Measurements from ENCODE around the gene OSBPL5.
A peak's percentile ranks its signal among the peaks of the same experiment; 100 is the strongest.

The OSBPL5 gene

GRCh38 chr11:3189886-3190583 is 24.9 kb upstream of the OSBPL5 start:
- Histone ChIP-seq H3K4me2 (ENCODE audit: insufficient read depth, low read length, poor library complexity, severe bottlenecking) (no peak overlapping the region), H3K23ac (ENCODE audit: low read depth, low read length, poor library complexity) (no peak overlapping the region), H2BK12ac (ENCODE audit: low read length) (peak overlapping the region; percentile 75), H4K91ac (ENCODE audit: low read depth, low read length, poor library complexity) (no peak overlapping the region), H4K8ac (ENCODE audit: low read depth, low read length) (no peak overlapping the region), H3K79me1 (ENCODE audit: low read depth, low read length) (no peaks in the 10 kb centered on the region), H3K9me3 (replicated peaks in 1 of 2; ENCODE audit: control insufficient read depth in 2 of 2, insufficient read depth in 1 of 2, low read depth in 1 of 2, low read length in 2 of 2) (peaks cover 0 to 3% of the 10 kb centered on the region in 2 donors), H2BK5ac (ENCODE audit: low read length) (peak overlapping the region; percentile 7), H3K27me3 (ENCODE audit: control insufficient read depth in 3 of 3, insufficient read depth in 3 of 3, low read depth in 1 of 3, low read length in 3 of 3) (peaks cover 0 to 11% (median 0%) of the 10 kb centered on the region in 3 experiments), H3K4me3 (ENCODE audit: low read length in 2 of 2) (no peak overlapping the region), H3K9ac (ENCODE audit: low read depth, low read length, poor library complexity) (peak overlapping the region; percentile 2), H3K36me3 (replicated peaks in 1 of 2; ENCODE audit: control insufficient read depth in 2 of 2, insufficient read depth in 2 of 2, low read length in 2 of 2) (no peaks in the 10 kb centered on the region), H3K4me1 (ENCODE audit: control insufficient read depth in 2 of 2, insufficient read depth in 1 of 2, low read depth in 1 of 2, low read length in 2 of 2) (peaks cover 6 to 15% of the 10 kb centered on the region in 2 donors), H3K27ac (replicated peaks; ENCODE audit: low read length) (no peak overlapping the region), H2BK15ac (ENCODE audit: low read length) (peak overlapping the region; percentile 79), H2AFZ (ENCODE audit: low read length) (no peak overlapping the region), H2BK120ac (ENCODE audit: low read depth, low read length) (no peak overlapping the region), H3K18ac (ENCODE audit: low read length) (peak overlapping the region; percentile 78), H3K4ac (ENCODE audit: low read length) (no peak overlapping the region), H2AK5ac (ENCODE audit: low read depth, low read length) (peak overlapping the region; percentile 59), H3K14ac (ENCODE audit: low read length) (no peak overlapping the region)
- DNase-seq (ENCODE audit: low spot score) = no peak
- no CpG with 5 or more reads among the region's 11 CpGs for WGBS, 2 donors (ENCODE audit: extremely low coverage in 2 of 2, insufficient read length in 2 of 2, insufficient replicate concordance in 1 of 2)

DNA sequence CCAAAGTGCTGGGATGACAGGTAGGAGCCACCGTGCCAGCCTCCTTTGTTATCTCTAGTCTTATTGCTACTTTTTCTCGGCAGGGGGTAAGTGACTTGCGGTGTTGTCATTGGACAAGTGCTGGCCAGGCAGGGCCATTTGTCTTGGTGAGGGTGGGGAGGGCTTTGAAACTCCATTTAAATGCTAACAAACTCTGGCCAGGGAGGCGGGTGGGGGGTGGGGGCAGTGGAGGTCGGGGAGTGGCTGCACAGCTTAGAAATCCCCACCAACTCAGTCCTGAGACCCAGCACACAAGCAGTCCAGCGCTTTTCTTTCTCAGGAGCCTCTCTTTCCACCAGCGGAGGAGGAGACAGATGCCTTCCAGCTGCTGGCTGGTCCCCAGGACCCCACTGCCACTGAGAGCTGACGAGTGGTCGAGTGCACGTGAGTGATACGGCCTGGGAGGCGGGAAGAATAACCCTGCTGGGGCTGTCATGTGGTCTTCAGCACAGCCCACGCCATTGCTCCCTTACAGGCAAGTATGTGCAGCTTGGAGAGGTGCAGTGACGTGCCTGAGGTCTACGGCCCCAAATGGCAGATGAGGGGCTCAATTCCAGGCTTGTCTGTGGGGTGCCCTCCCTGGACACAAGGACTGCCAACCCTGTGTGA is 24.2 kb upstream of the OSBPL5 start:
- Histone ChIP-seq H3K4me1 (ENCODE audit: control insufficient read depth in 2 of 2, insufficient read depth in 1 of 2, low read depth in 1 of 2, low read length in 2 of 2) (peaks cover 6 to 15% of the 10 kb centered on the region in 2 donors), H3K9me3 (replicated peaks in 1 of 2; ENCODE audit: control insufficient read depth in 2 of 2, insufficient read depth in 1 of 2, low read depth in 1 of 2, low read length in 2 of 2) (peaks cover 0 to 3% of the 10 kb centered on the region in 2 donors), H3K27ac (replicated peaks; ENCODE audit: low read length) (no peak overlapping the region), H3K27me3 (ENCODE audit: control insufficient read depth in 3 of 3, insufficient read depth in 3 of 3, low read depth in 1 of 3, low read length in 3 of 3) (peaks cover 0 to 11% (median 0%) of the 10 kb centered on the region in 3 experiments), H2BK120ac (ENCODE audit: low read depth, low read length) (no peak overlapping the region), H3K4me3 (ENCODE audit: low read length in 2 of 2) (no peak overlapping the region), H4K8ac (ENCODE audit: low read depth, low read length) (no peak overlapping the region), H3K4ac (ENCODE audit: low read length) (no peak overlapping the region), H2AK5ac (ENCODE audit: low read depth, low read length) (peak overlapping the region; percentile 59), H3K79me1 (ENCODE audit: low read depth, low read length) (no peaks in the 10 kb centered on the region), H3K4me2 (ENCODE audit: insufficient read depth, low read length, poor library complexity, severe bottlenecking) (peak overlapping the region; percentile 29), H3K36me3 (replicated peaks in 1 of 2; ENCODE audit: control insufficient read depth in 2 of 2, insufficient read depth in 2 of 2, low read length in 2 of 2) (no peaks in the 10 kb centered on the region), H2BK15ac (ENCODE audit: low read length) (peak overlapping the region; percentile 79), H2BK5ac (ENCODE audit: low read length) (peak overlapping the region; percentile 7), H3K18ac (ENCODE audit: low read length) (peak overlapping the region; percentile 78), H3K23ac (ENCODE audit: low read depth, low read length, poor library complexity) (no peak overlapping the region), H2BK12ac (ENCODE audit: low read length) (peak overlapping the region; percentile 75), H3K9ac (ENCODE audit: low read depth, low read length, poor library complexity) (peak overlapping the region; percentile 2), H4K91ac (ENCODE audit: low read depth, low read length, poor library complexity) (no peak overlapping the region), H3K14ac (ENCODE audit: low read length) (no peak overlapping the region), H2AFZ (ENCODE audit: low read length) (peak overlapping the region; percentile 69)
- DNase-seq (ENCODE audit: low spot score) = no peak
- WGBS, 2 donors (ENCODE audit: extremely low coverage in 2 of 2, insufficient read length in 2 of 2, insufficient replicate concordance in 1 of 2) = no CpG with 5 or more reads among the region's 15 CpGs

- no peak for DNase-seq (ENCODE audit: low spot score)
- H2BK15ac ChIP-seq (ENCODE audit: low read length) = peak overlapping the region; percentile 62
Measured at GRCh38 chr11:3188496-3189195, 23.5 kb upstream of the OSBPL5 start.

More at GRCh38 chr11:3188496-3189195, 23.5 kb upstream of the OSBPL5 start:
- WGBS, 2 donors (ENCODE audit: extremely low coverage in 2 of 2, insufficient read length in 2 of 2, insufficient replicate concordance in 1 of 2) = no CpG with 5 or more reads among the region's 17 CpGs
- Histone ChIP-seq H4K91ac (ENCODE audit: low read depth, low read length, poor library complexity) (no peak overlapping the region), H3K18ac (ENCODE audit: low read length) (peak overlapping the region; percentile 15), H3K9ac (ENCODE audit: low read depth, low read length, poor library complexity) (peak overlapping the region; percentile 13), H3K79me1 (ENCODE audit: low read depth, low read length) (no peaks in the 10 kb centered on the region), H2BK5ac (ENCODE audit: low read length) (no peak overlapping the region), H2AFZ (ENCODE audit: low read length) (peak overlapping the region; percentile 69), H2BK120ac (ENCODE audit: low read depth, low read length) (no peak overlapping the region), H4K8ac (ENCODE audit: low read depth, low read length) (no peak overlapping the region), H3K4me3 (ENCODE audit: low read length in 2 of 2) (no peak overlapping the region), H3K4ac (ENCODE audit: low read length) (no peak overlapping the region), H3K4me1 (ENCODE audit: control insufficient read depth in 2 of 2, insufficient read depth in 1 of 2, low read depth in 1 of 2, low read length in 2 of 2) (peaks cover 6 to 15% of the 10 kb centered on the region in 2 donors), H3K14ac (ENCODE audit: low read length) (no peak overlapping the region), H3K4me2 (ENCODE audit: insufficient read depth, low read length, poor library complexity, severe bottlenecking) (no peak overlapping the region), H3K27me3 (ENCODE audit: control insufficient read depth in 3 of 3, insufficient read depth in 3 of 3, low read depth in 1 of 3, low read length in 3 of 3) (peaks cover 0 to 11% (median 0%) of the 10 kb centered on the region in 3 experiments), H3K36me3 (replicated peaks in 1 of 2; ENCODE audit: control insufficient read depth in 2 of 2, insufficient read depth in 2 of 2, low read length in 2 of 2) (no peaks in the 10 kb centered on the region), H3K9me3 (replicated peaks in 1 of 2; ENCODE audit: control insufficient read depth in 2 of 2, insufficient read depth in 1 of 2, low read depth in 1 of 2, low read length in 2 of 2) (peaks cover 0 to 3% of the 10 kb centered on the region in 2 donors), H3K23ac (ENCODE audit: low read depth, low read length, poor library complexity) (no peak overlapping the region), H3K27ac (replicated peaks; ENCODE audit: low read length) (no peak overlapping the region), H2AK5ac (ENCODE audit: low read depth, low read length) (no peak overlapping the region), H2BK12ac (ENCODE audit: low read length) (no peak overlapping the region)
